Gastrocnemius medialis (tissue), 4 donors: ENCODE data around the gene LSS. TPM values are rescaled to one million over a fixed set of nuclear protein-coding genes. Genes with fewer than 3 reads are reported as not detected.
"Not testable (repeated sequence)": the region's sequence is repeated elsewhere in the genome, so short reads cannot be mapped to it uniquely, and the experiment has no call there.

Experiments
- ATAC-seq, 2 donors: fragments of 150-250 bp; one replicate each; pipeline ENCODE4 v1.9.1; 2016
- DNase-seq, 2 donors: peaks; one replicate each; pipeline ENCODE4 v3.0.0-alpha.2; 2019
- H3K27ac ChIP-seq, 4 donors: fragments of 200-600 bp; sonication (generic); 1 replicate in 1 of 4; 2 replicates in 3 of 4; pipeline ENCODE4 v1.5.1; 2016 to 2018; ENCODE audit warnings: mild to moderate bottlenecking in 2 of 4, moderate library complexity in 1 of 4
- H3K27me3 ChIP-seq, 3 donors: fragments of 200-600 bp; sonication (generic) in 2 of 3; 1 replicate in 1 of 3; 2 replicates in 2 of 3; pipeline versions ENCODE4 v1.5.1 to v1.6.0; 2016 to 2019; ENCODE audit warnings: mild to moderate bottlenecking in 1 of 3, moderate library complexity in 1 of 3
- H3K36me3 ChIP-seq, 2 donors: fragments of 200-600 bp; sonication (generic) in 1 of 2; one replicate each; pipeline ENCODE4 v1.5.1; 2017 to 2018
- H3K4me1 ChIP-seq, 2 donors: fragments of 200-600 bp; sonication (generic) in 1 of 2; one replicate each; pipeline ENCODE4 v1.5.1; 2016 to 2017; ENCODE audit warnings: mild to moderate bottlenecking in 2 of 2
- H3K4me3 ChIP-seq, 4 donors: fragments of 200-600 bp; sonication (generic) in 3 of 4; 1 replicate in 1 of 4; 2 replicates in 3 of 4; pipeline ENCODE4 v1.5.1; 2016 to 2019; ENCODE audit warnings: mild to moderate bottlenecking in 2 of 4
- H3K9me3 ChIP-seq, 3 donors: fragments of 200-600 bp; sonication (generic) in 2 of 3; 1 replicate in 1 of 3; 2 replicates in 2 of 3; pipeline ENCODE4 v1.5.1; 2016 to 2019
- POLR2A ChIP-seq, 2 donors: fragments of 450-650 bp; IDR thresholded peaks; one replicate each; pipeline ENCODE4 v1.6.1; 2017; ENCODE audit warnings: antibody characterized with exemption in 2 of 2, mild to moderate bottlenecking in 2 of 2, moderate library complexity in 2 of 2
- in situ Hi-C, 4 donors: fragments of 200-750 bp; cut with MboI; loops; one replicate each; pipeline versions ENCODE4 v1.15.0 to v1.8.0; 2017; ENCODE audit warnings: low sequenced_read_pairs in 4 of 4
- intact Hi-C: fragments of 100-400 bp; cut with DNase I; formaldehyde crosslinking; loops from one replicate; pipeline ENCODE4 v1.15.1; 2023; ENCODE audit warnings: low total_unique reads
- total RNA-seq, 4 donors: library from RNA; depleted of rRNA; stranded (reverse); fragments of >200 nt; gene quantifications; one replicate each; pipeline versions ENCODE4 v1.1.0 to v1.2.3, GENCODE V29; 2016
- TF ChIP-seq, protein P1 (sequence below), 5 experiments: fragments of 450-650 bp in 3 of 5; fragments of 200-600 bp in 2 of 5; sonication (generic) in 2 of 5; IDR thresholded peaks in 4 of 5; conservative IDR thresholded peaks in 1 of 5; 1 replicate in 4 of 5; 2 replicates in 1 of 5; pipeline ENCODE4 v1.5.1; 2016 to 2019; ENCODE audit warnings: antibody characterized with exemption in 5 of 5, mild to moderate bottlenecking in 3 of 5, moderate library complexity in 3 of 5

Gene LSS
- total RNA-seq, 4 donors from 2014 or later, result 26.4 to 47.2 (median 32.7) TPM

DNA sequence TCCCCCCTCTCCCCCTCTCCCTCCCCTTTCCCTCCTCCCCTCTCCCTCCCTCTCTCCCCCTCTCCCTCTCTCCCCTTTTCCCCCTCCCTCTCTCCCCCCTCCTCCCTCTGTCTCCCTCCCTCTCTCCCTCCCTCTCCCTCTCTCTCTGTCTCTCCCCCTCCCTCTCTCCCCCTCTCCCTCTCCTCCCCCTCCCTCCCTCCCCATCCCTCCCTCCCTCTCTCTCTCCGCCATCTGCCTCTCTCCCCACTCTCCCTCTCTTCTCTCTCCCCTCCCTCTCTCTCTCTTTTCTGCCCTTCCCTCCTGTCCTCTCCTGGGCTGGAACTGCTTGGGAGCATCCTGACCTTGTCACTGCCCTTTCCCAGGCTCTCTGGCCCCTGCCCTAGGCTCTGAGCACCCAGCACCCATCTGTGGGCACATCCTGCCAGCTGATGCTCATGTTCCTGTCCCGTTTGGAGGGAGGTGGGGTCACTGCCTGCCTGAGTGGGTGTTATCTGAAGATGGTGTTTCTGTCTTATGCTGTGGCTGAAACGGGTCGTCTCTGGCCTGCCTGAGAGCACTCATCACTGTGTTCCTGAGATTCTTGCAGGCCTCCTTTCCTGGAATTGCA is 84.0 kb downstream of the LSS start:
- in situ Hi-C loops (no loop called here), intact Hi-C loops (loop anchor here (5.0 kb wide), 2 partner anchors 143 to 178 kb away; partner anchors contain the start of genes C21orf58, MCM3AP, PCNT and YBEY)
- Histone ChIP-seq H3K9me3 (no peaks in the 10 kb centered on the region), H3K4me3 (no peak overlapping the region), H3K4me1 (no peaks in the 10 kb centered on the region), H3K27me3 (no peaks in the 10 kb centered on the region), H3K36me3 (no peaks in the 10 kb centered on the region), H3K27ac (no peak overlapping the region)
- DNase-seq, result no peak
- TF ChIP-seq, protein P1, sequence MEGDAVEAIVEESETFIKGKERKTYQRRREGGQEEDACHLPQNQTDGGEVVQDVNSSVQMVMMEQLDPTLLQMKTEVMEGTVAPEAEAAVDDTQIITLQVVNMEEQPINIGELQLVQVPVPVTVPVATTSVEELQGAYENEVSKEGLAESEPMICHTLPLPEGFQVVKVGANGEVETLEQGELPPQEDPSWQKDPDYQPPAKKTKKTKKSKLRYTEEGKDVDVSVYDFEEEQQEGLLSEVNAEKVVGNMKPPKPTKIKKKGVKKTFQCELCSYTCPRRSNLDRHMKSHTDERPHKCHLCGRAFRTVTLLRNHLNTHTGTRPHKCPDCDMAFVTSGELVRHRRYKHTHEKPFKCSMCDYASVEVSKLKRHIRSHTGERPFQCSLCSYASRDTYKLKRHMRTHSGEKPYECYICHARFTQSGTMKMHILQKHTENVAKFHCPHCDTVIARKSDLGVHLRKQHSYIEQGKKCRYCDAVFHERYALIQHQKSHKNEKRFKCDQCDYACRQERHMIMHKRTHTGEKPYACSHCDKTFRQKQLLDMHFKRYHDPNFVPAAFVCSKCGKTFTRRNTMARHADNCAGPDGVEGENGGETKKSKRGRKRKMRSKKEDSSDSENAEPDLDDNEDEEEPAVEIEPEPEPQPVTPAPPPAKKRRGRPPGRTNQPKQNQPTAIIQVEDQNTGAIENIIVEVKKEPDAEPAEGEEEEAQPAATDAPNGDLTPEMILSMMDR (IDR thresholded peaks at IDR 0.05 in 4 of 5, conservative IDR thresholded peaks at IDR 0.05 in 1 of 5), result no peak
- no peak for ATAC-seq

DNA sequence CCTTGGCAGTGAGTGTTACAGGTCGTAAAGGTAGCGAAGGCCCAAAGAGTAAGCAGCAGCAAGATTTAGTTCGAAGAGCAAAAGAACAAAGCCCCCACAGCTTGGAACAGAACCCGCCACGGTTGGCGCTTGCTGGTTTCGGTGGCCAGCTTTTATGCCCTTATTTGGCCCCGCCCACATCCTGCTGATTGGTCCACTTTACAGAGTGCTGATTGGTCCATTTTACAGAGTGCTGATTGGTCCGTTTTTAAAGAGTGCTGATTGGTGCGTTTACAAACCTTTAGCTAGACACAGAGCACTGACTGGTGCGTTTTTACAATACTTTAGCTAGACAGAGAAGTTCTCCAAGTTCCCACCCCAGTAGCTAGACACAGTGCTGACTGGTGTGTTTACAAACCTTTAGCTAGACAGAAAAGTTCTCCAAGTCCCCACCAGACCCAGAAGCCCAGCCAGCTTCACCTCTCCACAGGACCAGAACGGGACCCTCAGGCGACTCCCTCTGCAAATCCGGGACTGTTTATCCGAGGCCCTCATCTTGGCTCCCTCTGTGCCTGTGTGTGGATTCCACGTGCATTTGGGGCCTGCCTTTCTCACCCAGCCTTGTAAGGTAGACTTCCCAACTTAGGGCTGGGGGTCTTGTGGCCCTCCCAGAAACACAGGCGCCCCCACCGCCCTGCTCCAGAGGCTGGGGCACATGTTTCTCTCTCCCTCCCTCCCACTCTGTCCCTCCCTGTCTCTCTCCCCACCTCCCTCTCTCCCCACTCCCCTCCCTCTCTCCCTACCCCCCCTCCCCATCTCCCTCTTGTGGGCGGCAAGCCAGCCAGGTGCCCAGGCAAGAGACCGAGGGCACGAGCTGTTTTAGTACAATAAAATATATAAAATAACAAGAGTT is 85.7 kb downstream of the LSS start:
- no peaks in the 10 kb centered on the region for H3K4me1 ChIP-seq
- no peaks in the 10 kb centered on the region for H3K27me3 ChIP-seq
- H3K9me3 ChIP-seq, result no peaks in the 10 kb centered on the region
- H3K27ac ChIP-seq, result no peak overlapping the region
- DNase-seq (no peak), ATAC-seq (no peak)
- H3K4me3 ChIP-seq, result no peak overlapping the region
- no peak for TF ChIP-seq POLR2A (IDR thresholded peaks at IDR 0.05)
- TF ChIP-seq, protein P1 (IDR thresholded peaks at IDR 0.05 in 4 of 5, conservative IDR thresholded peaks at IDR 0.05 in 1 of 5), result no peak
- in situ Hi-C loops (no loop called here), intact Hi-C loops (loop anchor here (5.0 kb wide), 2 partner anchors 144 to 179 kb away; partner anchors contain the start of genes C21orf58, MCM3AP, PCNT and YBEY)
- no peaks in the 10 kb centered on the region for H3K36me3 ChIP-seq

DNA sequence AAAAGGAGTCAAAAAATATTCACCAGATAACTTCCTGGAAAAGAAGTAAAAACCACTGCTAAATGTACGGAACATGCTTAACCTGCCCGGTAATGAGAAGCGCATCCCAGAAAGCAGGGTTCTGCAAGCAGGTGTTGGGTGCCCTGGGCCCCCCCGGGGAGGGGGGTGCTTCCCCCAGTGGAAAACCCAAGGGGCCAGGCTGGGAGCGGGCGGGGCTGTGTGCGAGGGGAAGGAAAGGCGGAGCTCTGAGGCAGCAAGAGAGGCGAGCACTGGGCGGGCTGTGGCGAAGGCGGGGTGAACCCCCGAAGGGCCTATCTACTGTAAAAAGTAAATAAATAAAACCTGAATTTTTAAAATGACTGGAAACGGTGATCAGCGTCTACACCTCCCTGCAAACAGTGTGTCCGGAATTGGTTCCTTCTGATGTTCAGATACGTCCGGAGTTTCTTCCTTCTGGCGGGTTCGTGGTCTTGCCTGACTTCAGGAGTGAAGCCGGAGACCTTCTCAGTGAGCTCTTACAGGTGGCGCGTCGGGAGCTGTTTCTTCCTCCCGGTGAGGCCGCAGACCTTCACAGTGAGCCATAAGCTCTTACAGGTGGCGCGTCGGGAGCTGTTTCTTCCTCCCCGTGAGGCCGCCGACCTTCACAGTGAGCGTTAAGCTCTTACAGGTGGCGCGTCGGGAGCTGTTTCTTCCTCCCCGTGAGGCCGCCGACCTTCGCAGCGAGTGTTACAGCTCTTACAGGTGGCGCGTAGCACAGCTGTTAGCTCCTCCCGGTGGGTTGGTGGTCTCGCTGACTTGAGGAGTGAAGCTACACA is 86.6 kb downstream of the LSS start:
- H3K36me3 ChIP-seq, result no peaks in the 10 kb centered on the region
- H3K4me1 ChIP-seq, result no peaks in the 10 kb centered on the region
- H3K27ac ChIP-seq, result no peak overlapping the region
- H3K4me3 ChIP-seq, result no peak overlapping the region
- H3K9me3 ChIP-seq, result no peaks in the 10 kb centered on the region
- in situ Hi-C loops (no loop called here), intact Hi-C loops (loop anchor here (5.0 kb wide), 2 partner anchors 145 to 180 kb away; partner anchors contain the start of genes C21orf58, MCM3AP, PCNT and YBEY)
- no peak for ATAC-seq
- no peak for DNase-seq
- no peak for TF ChIP-seq POLR2A (IDR thresholded peaks at IDR 0.05)
- TF ChIP-seq, protein P1 (IDR thresholded peaks at IDR 0.05 in 4 of 5, conservative IDR thresholded peaks at IDR 0.05 in 1 of 5), result no peak
- H3K27me3 ChIP-seq, result no peaks in the 10 kb centered on the region

DNA sequence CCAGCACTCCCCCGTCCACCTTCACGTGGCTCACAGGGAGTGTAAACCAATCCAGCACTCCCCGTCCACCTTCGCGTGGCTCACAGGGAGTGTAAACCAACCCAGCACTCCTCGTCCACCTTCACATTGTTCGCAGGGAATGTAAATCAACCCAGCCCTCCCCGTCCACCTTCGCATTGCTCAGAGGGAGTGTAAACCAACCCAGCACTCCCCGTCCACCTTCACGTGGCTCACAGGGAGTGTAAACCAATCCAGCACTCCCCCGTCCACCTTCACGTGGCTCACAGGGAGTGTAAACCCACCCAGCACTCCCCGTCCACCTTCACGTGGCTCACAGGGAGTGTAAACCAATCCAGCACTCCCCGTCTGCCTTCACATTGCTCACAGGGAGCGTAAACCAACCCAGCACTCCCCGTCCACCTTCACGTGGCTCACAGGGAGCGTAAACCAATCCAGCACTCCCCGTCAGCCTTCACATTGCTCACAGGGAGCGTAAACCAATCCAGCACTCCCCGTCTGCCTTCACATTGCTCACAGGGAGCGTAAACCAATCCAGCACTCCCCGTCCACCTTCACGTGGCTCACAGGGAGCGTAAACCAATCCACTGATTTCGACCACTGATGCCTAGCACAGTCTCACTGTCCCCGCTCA is 88.1 kb downstream of the LSS start:
- not testable (repeated sequence) for DNase-seq
- intact Hi-C loops, result loop anchor here (5.0 kb wide), 2 partner anchors 147 to 182 kb away; partner anchors contain the start of genes C21orf58, MCM3AP, PCNT and YBEY

More for the DNA sequence above, 88.1 kb downstream of the LSS start:
- ATAC-seq, H3K4me3 ChIP-seq, in situ Hi-C loops, H3K9me3 ChIP-seq, H3K27ac ChIP-seq, H3K4me1 ChIP-seq, H3K36me3 ChIP-seq, H3K27me3 ChIP-seq: not testable (repeated sequence)
